ENCODE results near the gene NATD1.

The NATD1 gene

DNA sequence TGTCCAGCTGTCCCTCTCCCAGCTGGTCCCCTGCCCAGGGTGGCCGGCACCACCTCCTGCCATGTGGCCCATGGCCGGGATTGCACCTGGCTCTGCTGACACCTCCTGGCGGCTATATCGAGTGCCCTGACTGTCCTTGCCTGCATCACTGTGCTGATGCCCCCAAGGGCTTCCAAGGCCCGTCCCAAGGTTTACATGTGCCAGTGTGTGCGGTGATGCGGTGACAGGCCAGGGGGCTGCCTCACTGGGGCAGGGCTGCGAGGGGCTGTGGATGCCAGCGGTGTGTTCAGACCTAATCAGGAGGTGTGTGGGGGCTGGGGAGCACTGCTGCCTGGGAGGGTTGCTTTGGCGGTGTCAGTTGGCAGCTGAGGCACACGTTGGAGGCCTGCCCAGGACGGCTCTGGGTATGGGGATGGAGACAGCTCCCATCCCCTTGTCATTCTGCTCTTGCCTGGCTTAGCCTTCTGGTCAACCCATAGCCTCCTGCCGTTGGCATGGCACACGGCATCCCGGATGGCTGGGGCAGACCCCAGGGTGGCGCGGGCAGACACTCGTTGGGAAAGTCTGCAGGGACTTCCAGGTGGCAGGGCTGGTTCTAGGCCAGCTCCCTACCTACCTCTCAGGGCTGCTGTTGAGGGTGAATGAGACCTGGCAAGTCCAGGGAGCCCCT is 36.8 kb upstream of the NATD1 start:
- no peak for DNase-seq

DNA sequence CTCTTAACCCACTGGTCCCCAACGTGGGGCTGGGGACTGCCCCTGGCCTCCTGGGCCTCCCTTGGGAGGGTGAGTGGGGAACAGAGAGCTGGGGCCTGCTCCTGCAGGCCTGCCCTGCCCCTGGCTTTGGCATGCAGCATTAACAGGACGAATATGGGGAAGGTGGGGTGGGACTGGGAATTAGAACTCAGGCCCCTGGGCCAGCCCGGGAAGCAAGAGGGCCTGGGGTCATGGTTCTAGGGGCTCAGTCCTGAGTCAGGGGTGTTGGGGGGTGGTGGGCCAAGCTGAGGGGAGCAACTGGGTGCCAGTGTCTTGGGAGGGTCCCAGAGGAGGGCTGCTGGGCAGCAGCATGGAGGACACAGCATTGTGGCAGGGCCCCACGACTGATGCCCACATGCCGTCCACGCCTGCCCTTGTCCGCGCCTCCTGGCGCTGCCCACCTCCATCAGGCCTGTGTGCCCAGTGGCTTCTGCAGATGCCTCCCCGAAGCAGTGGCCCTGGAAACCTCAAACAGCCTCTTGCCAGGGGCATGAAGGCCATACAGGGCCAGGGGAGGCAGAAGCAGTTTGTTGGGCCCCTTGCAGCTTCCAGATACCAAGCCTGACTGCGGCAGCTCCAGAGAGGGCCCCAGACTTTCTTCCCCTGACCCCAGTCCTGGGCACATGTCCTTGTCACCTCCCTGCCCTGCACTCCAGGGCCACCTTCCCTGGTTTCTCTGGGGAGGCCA is 36.1 kb upstream of the NATD1 start:
- no peak for DNase-seq

DNA sequence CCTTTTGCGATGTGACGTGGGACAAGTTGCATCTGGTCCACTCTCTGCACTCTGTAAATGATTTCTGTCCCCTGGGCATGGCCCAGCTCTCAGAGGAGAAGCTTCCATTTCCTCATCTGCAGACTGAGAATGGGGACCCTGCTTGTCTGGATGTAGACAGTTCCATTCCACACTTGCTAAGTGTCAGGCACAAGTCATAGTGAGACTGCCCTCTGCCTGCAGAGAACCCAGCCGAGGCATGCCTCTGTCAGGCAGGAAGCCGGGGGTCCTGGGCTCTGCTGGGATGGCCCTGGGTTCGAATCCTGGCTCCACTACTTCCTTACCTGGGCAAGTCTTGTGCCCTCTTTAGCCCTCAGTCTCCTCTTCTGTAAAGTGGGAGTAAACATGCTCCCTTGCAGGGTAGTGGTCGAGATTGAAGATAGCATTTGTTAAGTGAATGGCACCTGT is 35.4 kb upstream of the NATD1 start:
- no peak for DNase-seq

DNA sequence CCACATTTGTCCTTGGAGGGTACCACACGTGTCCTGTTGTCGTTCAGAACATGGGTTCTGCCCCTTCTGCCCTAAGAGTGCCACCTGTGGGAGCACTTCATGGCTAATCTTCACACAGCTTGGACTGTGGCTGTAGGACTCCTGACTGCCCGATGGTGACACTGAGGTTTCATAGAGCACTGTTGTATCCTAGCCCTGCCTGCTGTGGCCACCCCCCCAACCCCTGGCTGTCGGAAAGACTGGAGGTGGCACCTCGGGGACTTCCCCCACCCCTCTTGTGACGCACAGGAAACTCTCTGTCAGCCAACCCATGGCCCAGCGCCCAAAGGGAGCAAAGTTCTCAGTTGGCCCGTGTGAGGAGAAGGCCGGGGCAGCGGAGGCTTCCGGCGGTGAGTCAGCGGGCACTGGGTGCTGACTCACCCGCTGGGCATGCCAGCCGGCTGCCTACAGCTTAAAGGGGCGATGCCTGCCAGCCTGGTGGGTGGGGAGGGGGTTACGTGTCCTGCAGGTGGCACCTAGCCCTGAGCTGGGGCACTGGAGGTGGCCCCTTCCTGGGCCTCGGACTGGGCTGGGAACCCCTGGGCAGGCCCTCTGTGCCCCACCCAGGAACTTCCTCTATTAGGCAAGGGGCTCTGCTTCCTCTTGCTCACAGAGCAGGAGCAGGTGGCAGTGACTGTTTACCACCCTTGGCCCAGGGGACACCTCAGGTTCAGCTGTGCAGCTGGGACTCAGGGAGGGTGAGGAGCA is 34.7 kb upstream of the NATD1 start:
- peak; percentile 98 to 99 for DNase-seq

DNA sequence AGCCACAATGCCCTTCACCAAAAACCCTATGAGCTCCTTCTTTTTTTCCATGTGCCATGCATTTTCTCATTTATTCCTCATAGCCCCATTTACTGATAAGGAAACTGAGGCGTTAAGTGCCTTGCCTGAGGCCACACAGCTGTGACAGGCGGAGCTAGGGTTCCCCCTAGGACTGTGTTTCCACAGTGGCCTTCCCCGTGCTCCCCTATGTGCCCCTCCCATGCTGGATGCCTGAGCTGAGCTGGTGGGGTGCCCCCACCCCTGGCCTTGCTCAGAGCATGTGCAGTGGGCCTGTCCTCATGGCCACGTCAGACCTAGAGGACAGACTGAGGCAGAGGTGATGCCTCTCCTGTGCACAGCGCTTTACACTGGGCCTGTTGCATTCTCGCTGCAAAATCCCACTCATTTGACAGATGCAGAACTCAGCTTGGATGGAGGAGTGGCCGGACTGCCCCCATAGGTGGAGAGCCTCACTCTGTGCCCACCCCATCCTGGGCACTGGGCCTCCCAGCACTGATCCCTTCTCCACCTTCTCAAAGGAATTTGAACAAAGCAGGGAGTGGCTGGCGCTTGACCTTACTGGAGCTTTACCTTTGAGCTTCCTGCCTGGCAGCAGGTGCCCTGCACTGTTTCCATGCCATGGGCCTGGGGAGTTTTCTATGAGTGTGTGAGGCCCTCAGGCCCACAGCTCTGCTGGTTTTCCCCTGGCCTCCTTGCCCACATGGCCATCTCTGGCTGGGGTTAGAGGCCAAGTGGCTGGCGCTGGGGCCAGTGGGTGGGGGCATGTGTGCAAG is 33.9 kb upstream of the NATD1 start:
- DNase-seq: peak in 1 of 2 donors; percentile 52

DNA sequence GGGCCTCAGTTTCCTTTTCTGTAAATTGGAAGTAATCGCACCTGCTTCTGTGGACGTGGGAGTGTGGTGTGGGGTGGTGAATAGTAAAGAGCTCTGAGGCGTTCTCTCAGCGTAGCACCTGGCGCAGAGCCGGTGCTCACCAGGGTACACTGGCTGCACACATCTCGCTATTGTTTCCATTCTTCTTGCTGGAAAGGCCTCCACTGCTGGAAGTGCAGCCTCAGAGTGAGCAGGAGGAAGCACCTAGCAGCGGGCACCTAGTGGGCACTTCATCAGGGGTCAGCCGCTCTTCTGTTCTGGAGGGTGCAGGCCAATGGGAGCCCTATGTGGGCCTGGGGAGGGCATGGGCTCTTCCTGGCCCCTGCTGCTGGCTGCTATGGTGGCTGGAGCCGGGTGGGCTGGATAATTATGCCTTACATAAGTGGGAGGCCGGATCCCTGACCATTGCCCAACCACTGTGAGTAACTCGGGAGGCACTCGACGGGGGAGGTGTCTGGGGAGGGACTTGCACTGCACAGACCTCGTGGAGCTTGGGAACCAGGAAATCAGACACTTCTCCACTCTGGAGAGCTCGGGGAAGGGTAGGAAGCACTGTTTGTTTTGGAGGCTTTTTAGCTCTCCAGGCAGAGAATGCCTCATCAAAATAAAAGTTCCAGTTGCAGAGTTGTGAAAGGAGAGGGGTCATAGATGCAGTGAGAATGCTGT is 33.0 kb upstream of the NATD1 start:
- DNase-seq: peak; percentile 91 to 94

DNA sequence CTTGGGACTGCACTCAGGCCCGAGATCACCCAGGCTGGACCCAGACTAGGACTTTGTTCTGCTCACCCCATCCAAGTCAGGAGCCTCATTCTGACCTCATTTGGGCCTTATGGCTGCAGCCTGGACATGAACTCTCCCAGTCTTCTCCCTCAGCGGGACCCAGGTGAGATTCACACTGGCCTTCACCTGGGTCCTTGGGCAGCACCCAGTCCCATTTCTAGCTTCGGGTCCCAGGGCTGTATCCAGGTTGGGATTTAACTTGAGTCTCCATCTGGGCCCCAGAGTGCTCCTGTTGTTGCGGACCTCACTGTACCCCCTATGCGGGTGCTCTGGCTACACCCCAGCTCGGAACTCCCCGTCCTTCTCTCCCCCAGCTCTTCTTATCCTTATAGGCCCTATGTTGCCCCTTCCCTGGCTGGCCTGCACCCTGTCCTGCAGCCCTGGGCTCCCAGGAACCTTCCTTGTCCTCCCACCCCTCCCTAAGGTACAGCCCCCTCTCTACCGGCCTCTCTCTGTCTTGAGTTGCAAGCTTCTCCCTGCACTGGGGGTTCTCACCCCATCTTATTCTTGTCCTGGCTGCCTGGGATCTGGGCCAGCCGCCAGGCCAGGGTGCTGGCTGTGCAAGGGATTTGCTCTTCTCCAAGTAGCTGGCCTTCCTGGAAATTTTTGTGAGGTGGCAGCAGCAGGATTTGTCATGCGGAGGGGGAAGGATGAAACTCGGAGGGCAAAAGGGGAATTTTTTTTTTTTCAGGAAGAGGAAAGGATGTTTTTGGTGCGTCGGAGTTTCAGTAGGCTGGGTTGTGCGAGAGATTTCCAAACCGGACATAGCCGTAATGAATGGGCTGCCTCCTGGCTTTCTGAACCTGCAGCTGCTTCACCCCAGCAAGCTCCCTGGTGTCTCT is 32.2 kb upstream of the NATD1 start:
- peak; percentile 77 to 93 for DNase-seq

DNA sequence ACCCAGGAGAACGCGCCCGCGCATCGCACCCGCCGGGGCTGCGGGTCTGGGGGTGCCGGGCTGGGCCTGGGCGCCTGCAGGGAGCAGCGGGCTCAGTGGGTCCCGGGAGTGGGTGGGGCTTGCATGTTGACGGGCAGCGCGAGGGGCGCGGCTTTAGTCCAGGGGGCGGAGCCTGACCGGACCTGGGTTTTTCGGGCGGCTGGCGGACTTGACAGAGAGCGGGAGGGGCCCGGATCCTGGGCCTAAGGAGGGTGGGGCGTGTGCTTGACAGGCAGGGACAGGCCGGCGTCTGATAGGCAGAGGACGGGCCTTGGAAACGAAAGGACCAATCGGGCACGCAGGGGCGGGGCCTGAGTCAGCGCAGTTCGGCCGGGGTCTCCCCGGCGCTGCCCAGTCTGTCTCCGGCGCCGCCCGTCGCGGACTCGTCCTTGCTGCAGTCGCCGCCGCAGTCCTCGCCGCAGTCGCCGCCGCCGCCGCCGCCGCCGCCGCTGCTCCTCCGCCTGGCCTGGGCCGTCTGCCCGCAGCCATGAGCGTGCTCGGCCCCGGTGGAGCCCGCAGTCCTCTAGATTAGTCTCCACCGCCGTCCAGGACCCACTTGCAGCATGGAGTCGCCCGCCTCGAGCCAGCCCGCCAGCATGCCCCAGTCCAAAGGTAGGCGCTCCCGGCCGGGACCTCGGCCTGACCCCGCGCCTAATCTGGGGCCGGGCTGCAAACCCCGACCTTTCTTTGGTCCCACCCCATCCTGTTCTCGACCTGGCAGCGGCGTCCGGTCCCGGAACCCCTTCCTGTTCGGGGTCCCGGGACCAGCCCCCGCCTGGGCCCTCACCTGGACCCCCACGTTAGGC is 31.3 kb upstream of the NATD1 start, which contains the start of gene MAP2K3:
TSS of gene MAP2K3 (plus strand) at position 393 of the 845 bp plus-strand sequence. CDS start at position 603, 210 bp downstream.
- peak; percentile 99 for DNase-seq

DNA sequence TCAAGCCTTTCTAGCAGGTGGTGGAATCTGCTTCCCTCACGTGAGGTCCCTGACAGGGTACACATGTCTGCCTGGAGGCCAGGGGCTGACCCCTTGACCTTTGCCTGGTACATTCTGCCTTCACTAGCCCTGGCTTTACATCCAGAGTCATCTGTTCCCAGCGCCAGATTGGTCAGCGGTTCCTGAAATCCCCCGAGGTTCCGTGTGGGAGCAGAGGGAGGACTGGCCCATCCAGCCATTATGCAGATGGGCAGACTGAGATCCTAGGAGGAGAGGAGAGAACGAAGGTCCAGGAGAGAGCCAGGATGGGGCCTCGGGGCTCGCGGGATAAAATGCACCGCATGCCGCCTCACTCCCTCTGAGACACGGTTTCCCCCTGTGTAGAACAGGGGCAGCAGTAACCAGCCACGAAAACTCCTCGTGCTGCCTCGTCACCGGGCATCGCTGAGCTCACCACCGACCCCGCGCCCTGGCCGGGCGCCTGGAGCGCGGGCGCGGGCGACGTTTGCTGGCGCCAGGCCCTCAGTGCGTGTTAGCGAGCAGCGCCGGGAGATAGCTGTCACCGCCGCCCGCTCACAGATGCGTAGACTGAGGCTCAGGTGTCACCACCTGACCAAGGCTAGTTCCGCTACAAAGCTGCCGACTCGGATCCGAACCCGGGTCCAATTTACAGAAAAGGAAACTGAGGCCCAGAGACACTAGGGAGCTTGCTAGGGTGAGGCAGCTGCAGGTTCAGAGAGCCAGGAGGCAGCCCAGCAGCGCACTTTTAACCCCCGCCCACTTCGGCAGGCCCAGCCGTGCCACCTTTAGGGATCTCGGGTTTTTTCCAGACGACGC is 30.5 kb upstream of the NATD1 start:
- peak; percentile 31 to 43 for DNase-seq

DNA sequence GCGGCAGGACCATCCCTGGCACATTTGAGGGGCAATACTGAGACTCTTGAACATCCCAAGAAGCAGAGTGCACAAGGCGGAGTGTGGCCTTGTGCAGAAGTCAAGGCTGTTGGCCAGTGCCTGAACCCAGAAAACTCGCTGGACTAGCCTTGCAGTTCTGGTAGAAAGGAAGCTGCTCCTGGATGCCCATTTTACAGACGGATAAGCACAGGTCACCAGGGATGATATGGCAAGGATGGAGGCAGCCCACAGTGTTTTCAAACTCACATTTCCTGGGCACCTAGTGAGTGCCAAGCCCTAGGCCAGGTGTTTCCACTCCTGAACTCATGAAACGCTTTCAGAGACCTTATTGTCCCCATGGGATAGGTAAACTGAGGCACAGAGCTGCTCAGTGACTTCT is 29.6 kb upstream of the NATD1 start:
- no peak for DNase-seq

DNA sequence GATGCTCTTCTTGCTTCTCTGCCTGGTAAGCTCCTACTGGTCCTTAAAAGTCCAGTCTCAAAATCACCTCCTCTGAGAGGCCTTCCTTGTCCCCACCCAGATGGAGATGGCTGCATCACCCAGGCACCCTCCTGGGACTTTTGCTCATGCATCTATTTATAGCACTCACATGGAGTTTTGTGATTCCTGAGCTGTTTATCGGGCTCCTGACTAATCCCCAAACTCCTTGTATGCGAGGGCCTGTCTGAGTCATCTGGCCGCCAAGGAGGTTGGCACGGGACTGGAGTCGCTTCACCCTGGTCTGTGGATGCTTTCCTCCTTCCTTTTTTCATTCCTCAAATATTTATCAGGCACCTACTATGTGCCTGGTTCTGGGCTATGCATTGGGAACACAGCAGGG is 29.0 kb upstream of the NATD1 start:
- DNase-seq: peak in 1 of 2 donors; percentile 56

DNA sequence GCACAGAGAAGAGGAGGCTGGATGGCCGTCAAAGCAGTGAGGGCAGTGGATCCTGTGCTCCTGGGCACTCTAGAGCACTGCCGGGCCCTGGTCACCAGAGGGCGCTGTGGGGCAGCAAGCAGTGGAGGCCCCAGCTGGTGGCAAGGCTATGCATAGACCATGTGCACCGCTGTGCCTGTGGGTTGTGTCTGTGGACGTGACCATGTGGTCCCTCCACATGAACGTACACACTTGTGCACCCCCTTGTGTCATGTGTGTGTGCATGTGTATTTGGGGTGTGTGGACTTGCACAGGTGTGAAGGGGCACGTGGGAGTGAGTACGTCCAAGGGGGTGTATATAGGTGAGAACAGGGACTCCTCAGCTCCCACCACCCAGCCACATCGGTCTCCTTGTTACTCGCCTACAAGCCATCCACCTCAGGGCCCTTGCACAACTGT is 26.9 kb upstream of the NATD1 start:
- DNase-seq: peak; percentile 78 to 96

DNA sequence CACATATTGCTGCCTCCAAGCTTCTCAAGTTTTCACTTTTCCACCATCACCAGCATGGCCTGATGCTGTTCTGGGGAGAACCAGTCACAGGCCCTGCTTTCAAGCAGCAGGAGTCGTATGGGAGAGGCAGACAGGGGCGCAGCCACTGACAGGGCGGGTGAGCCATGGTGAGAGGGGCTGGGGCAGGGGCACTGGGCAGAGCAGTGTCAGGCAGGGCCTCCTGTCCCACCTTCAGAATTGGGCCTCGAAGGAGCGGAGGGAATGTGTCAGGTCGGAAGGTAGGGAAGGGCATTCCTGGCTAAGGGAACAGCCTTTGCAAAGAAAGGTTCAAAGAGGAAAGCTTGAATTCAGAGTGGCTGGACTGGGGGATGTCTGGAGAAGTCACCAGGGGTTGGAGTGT is 26.4 kb upstream of the NATD1 start:
- no peak for DNase-seq

DNA sequence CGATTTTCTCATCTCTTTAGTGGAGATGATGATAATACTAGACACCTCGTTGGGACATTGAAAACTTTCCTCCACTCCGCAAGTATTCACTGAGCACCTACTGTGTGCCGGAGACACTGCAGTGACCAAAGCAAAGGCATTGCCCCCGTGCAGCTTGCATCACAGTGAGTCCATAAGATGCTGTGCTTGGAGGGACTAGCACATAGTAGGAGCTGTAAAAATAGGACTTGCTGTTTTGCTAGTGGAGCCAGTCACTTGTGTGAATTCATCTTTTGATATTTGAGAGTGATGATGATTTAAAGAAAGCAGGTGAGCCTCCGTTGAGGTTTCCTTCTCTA is 26.0 kb upstream of the NATD1 start:
- DNase-seq: no peak

DNA sequence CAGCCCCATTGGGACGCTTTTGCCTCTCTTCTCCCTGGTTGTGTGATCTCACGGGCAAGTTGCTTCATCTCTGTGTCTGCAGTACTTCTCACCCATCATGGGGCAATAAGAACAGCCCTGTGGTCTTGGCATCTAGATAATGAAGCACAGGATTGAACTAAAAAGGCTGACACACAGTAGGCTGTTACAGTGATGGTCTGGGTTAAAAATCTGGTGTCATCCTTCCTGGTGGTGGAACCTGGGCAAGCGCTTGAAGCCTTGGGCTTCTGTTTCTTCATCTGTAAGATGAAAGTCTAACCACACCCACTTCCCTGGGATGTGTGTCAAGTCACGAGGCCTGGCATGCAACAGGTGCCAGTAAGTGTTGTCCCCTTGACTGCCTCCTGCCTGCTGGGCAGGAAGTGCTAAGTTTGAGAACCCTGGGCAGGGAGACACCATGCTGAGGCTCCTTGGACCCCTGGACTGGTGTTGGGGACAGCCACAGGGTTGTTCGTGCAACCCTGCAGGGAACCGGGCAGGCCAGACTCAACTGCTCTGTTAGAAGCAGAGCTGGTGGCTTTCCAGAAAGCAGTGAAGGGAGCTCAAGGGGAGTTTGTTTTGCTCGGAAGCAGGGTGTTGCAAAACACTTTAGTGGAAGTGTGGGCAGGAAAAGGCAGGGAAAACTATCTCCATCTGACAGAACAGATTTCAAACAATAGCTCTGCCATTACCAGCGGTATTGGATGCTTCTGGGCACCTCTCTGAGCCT is 25.4 kb upstream of the NATD1 start:
- peak; percentile 22 to 56 for DNase-seq

DNA sequence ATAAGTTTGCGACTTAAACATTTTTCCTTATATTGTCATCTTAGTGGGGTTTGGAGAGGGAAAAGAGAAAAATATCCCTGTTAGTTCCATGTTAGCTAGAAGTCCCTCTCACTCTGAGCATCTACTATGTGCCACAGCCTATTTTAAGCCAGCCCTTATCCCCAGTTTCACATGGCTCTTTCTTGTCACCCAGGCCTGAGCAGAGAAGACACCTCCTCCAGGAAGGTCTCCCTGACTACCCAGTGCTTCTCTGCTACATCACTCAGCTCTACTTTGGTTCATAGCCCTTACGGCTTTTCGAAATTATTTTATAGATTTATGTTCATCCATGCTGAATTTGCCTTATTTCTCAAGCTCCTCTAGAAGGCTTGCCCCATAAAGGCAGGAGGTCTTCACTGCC is 24.1 kb upstream of the NATD1 start:
- DNase-seq: no peak

DNA sequence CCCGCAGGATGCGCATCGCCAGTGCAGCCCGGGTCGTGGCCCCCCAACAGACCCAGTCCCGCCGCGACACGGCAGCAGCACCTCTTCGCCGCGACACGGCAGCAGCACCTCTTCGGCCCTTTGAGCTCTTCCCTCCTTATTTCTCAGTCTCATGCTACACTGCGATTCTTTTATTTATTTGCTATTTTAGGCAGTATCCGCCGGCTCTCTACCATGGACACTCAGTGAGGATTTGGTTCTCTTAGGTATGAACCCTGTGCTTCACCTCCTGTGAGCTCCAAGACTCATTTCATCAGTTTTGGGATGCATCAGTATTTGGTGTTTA is 23.0 kb upstream of the NATD1 start:
- no peak for DNase-seq

DNA sequence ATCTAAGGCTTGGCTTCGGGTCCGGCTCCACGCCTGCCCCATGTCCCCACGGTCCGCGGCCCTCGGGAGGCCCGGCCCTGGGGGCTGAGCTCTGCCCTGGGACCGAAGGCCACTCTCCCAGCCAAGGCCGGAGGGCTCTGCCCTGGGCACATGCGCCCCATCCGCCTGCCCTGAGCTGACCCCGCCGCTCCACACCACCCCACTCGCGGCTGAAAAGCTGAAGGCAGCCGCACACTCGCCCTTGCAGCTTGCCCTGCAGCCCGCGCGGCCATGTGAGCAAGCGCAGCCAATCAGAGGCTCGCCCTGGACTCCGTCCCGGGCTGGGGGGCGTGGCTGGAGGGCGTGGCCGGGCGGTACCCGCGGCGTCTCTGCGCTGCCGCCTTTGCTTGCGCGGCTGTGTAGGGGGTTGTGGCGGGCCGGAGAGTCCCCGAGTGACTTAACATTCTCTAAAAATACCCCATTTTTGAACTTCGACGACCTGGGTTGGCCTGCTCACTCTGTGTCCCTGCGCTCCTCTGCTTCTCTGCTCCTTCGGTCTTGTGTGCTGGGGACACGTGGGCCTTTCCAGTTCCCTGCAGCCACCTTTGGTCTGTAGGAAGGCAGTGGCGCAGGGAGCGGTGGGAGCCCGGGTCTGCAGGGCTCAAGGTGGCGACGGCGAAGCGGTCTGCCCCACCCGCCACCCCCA is 22.5 kb upstream of the NATD1 start:
- peak; percentile 89 to 95 for DNase-seq

Data from inflammatory macrophage treated with lipopolysaccharide for 1 hour (primary cell).